ENCODE measurements around the gene KLF3.
"Not testable (repeated sequence)": the region's sequence is repeated elsewhere in the genome, so short reads cannot be mapped to it uniquely, and the experiment has no call there.

Gene KLF3

DNA sequence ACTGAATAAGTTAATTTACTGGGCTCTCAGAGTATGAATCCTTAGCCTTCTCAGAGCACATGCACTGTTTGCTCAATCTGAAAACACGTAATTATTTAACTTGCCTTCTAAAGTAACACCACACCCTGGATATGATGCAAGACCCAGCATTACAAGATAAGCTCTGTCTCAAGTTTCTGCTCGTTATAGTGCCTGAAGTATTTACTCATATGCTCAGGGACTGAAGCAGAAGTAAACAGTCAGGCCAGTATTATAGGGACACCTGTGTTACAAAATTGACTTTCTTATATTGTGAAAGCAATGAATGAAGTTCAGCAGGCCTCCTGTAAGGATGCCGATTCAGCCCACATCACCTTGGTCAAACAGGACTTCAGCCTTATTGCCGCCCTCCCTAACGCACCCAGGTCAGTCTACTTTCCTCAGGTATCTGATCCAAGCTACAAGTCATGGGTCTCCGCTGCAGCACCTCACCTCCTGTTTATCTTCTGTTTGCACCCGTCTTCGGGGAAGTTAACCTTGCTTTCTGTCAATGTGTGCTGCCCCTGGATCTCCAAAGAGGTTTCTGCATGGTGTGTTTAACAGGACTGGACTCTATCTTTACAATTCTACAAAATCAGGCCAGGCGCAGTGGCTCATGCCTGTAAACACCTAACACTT lies 42.8 kb upstream of the KLF3 start:
- TF ChIP-seq, protein P1, sequence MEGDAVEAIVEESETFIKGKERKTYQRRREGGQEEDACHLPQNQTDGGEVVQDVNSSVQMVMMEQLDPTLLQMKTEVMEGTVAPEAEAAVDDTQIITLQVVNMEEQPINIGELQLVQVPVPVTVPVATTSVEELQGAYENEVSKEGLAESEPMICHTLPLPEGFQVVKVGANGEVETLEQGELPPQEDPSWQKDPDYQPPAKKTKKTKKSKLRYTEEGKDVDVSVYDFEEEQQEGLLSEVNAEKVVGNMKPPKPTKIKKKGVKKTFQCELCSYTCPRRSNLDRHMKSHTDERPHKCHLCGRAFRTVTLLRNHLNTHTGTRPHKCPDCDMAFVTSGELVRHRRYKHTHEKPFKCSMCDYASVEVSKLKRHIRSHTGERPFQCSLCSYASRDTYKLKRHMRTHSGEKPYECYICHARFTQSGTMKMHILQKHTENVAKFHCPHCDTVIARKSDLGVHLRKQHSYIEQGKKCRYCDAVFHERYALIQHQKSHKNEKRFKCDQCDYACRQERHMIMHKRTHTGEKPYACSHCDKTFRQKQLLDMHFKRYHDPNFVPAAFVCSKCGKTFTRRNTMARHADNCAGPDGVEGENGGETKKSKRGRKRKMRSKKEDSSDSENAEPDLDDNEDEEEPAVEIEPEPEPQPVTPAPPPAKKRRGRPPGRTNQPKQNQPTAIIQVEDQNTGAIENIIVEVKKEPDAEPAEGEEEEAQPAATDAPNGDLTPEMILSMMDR (conservative IDR thresholded peaks at IDR 0.05; ENCODE audit: low read depth, low read length) = no peak
- peak; percentile 70 for DNase-seq (ENCODE audit: low read depth)
- no peak overlapping the region for H3K4me3 ChIP-seq (ENCODE audit: low read length)

DNA sequence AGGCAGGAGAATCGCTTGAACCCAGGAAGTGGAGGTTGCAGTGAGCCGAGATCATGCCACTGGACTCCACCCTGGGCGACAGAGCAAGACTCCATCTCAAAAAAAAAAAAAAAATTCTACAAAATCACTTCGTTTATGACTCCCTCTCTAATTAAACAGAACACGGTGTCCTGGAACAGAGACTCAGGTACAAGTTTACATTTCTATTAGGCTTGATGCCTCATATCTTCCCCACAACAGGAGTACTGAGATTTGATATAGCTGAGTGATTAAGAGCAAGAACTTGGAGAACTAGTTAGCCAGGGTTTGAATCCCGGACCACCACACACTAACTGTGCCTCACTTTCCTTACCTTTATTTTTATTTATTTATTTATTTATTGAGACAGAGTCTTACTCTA lies 42.2 kb upstream of the KLF3 start:
- TF ChIP-seq, protein P1 (conservative IDR thresholded peaks at IDR 0.05; ENCODE audit: low read depth, low read length) = no peak
- no peak for DNase-seq (ENCODE audit: low read depth)
- H3K4me3 ChIP-seq (ENCODE audit: low read length) = no peak overlapping the region

DNA sequence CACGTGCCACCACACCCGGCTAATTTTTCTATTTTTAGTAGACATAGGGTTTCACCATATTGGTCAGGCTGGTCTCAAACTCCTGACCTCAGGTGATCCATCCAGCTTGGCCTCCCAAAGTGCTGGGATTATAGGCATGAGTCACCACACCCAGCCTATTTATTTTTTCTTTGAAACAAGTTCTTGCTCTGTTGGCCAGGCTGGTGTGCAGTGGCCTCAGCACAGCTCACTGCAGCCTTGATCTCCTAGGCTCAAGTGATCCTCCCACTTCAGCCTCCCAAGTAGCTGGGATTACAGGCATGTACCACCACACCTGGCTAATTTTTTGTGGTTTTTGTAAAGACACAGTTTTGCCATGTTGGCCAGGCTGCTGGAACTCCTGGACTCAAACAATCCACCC lies 41.7 kb upstream of the KLF3 start:
- not testable (repeated sequence) for DNase-seq (ENCODE audit: low read depth); H3K4me3 ChIP-seq (ENCODE audit: low read length)

DNA sequence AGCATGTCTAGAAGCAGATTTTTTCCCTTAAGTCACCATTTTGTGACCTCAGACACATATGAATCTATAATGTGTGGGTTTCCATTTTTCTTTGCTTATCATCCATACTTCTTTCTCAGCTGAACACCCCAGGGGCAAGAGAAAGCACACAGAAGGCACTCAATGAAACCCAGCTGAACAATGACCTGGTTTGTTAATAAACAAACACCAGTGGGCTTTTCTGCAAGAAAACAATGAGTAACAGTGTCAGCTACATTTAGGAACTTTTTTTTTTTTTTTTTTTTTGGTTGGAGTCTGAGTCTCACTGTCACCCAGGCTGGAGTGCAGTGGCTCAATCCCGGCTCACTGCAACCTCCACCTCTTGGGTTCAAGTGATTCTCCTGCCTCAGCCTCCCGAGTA lies 40.7 kb upstream of the KLF3 start:
- DNase-seq (ENCODE audit: low read depth) = no peak
- no peak overlapping the region for H3K4me3 ChIP-seq (ENCODE audit: low read length)
- TF ChIP-seq, protein P1 (conservative IDR thresholded peaks at IDR 0.05; ENCODE audit: low read depth, low read length) = no peak

DNA sequence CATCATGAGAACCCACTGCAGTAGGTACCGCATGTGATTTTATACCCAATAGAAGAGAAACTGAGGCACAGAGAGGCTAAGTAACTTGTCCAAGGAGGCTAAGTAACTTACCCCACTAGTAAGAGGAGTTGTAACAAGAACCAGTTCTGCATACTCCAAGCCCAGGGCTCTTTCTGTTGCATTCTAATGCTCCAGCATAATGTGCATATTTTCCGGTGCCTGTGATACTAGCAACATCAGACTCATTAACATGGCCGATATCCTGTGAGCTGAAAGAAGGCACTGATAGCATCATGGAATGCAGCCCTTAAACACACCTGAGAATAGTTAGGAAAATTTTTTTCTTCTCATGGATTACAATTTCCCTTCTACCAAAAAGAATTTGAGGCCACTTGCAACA lies 39.7 kb upstream of the KLF3 start:
- DNase-seq (ENCODE audit: low read depth) = no peak
- no peak overlapping the region for H3K4me3 ChIP-seq (ENCODE audit: low read length)
- TF ChIP-seq, protein P1 (conservative IDR thresholded peaks at IDR 0.05; ENCODE audit: low read depth, low read length) = no peak

DNA sequence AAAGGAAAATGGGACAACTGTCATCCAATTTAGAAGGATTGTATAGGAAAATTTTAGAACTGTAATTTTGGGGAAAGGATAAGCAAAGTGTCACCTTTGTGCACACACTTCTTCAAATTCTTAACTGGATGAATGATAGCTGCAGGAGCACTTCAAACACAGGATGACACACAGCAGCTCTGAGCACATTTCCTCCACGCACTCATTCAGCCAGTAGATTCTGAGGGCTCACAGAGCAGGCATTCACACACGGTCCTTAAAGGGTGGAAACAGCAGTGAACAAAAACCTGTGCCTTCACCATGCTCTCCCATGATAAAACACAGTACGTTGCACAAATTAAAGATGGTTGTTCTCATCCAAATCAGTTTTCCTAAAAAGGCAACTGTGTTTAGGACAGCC lies 38.5 kb upstream of the KLF3 start:
- TF ChIP-seq, protein P1 (conservative IDR thresholded peaks at IDR 0.05; ENCODE audit: low read depth, low read length) = no peak
- no peak overlapping the region for H3K4me3 ChIP-seq (ENCODE audit: low read length)
- no peak for DNase-seq (ENCODE audit: low read depth)

DNA sequence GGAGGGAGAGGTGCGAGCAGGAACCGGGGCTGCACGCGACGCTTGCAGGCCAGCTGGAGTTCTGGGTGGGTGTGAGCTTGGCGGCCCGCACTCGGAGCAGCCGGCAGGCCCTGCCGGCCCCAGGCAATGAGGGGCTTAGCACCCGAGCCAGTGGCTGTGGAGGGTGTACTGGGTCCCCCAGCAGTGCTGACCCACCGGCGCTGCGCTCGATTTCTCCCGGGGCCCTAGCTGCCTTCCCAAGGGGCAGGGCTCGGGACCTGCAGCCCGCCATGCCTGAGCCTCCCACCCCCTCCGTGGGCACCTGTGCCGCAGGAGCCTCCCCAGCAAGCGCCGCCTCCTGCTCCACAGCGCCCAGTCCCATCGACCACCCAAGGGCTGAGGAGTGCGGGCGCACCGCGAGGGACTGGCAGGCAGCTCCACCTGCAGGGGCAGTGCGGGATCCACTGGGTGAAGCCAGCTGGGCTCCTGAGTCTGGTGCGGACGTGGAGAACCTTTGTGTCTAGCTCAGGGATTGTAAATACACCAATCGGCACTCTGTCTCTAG lies 37.0 kb upstream of the KLF3 start:
- not testable (repeated sequence) for H3K4me3 ChIP-seq (ENCODE audit: low read length); DNase-seq (ENCODE audit: low read depth)

DNA sequence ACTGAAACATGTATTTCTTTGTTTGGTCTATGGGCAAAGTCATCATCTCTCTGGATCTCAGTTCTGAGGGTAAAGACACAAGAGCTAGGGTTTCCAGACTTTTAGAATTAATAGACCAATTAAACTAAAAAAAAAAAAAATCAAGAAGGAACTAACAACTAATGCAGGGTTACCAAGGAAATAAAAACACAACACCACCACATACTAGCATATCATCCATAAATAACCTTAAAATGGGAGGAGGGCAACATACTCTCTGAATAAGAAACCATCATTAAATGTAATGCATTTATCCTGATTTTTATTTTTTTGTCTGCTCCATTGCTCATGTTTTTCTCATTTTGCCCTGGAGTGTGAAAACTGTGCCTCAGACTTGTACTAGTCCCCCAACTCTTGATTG lies 33.5 kb upstream of the KLF3 start:
- DNase-seq (ENCODE audit: low read depth) = no peak
- H3K4me3 ChIP-seq (ENCODE audit: low read length) = no peak overlapping the region
- TF ChIP-seq, protein P1 (conservative IDR thresholded peaks at IDR 0.05; ENCODE audit: low read depth, low read length) = no peak

Measured in retinal pigment epithelial cell (primary cell).